Vagina (tissue), 2 donors: ENCODE results near the gene EPB41L2. TPM values are rescaled to one million over a fixed set of nuclear protein-coding genes. Genes with fewer than 3 reads are reported as not detected.

ENCODE experiments used
- DNase-seq, 2 donors: peaks; one replicate each; pipeline ENCODE4 v3.0.0-alpha.2; 2017; ENCODE audit errors: extremely low spot score in 2 of 2
- H3K27ac ChIP-seq: fragments of 200-600 bp; sonication (generic); one replicate; pipeline ENCODE4 v1.5.1; 2019
- H3K27me3 ChIP-seq: fragments of 200-600 bp; sonication (generic); one replicate; pipeline ENCODE4 v1.5.1; 2019
- H3K36me3 ChIP-seq, 2 donors: fragments of 200-600 bp; sonication (generic); one replicate each; pipeline ENCODE4 v1.5.1; 2017 to 2019
- H3K4me1 ChIP-seq: fragments of 200-600 bp; sonication (generic); one replicate; pipeline ENCODE4 v1.5.1; 2019
- H3K4me3 ChIP-seq, 2 donors: fragments of 200-600 bp; sonication (generic); 1 replicate in 1 of 2; 2 replicates in 1 of 2; pipeline ENCODE4 v1.5.1; 2016 to 2019
- H3K9me3 ChIP-seq: fragments of 200-600 bp; sonication (generic); one replicate; pipeline ENCODE4 v1.5.1; 2019
- CTCF ChIP-seq, 3 experiments: fragments of 450-650 bp in 2 of 3; fragments of 200-600 bp in 1 of 3; sonication (generic) in 1 of 3; IDR thresholded peaks; one replicate each; pipeline ENCODE4 v1.5.1; 2017 to 2019; ENCODE audit warnings: antibody characterized with exemption in 3 of 3, mild to moderate bottlenecking in 2 of 3, moderate library complexity in 2 of 3
- POLR2A ChIP-seq, 2 donors: fragments of 450-650 bp; IDR thresholded peaks; one replicate each; pipeline ENCODE4 v1.6.1; 2017; ENCODE audit warnings: antibody characterized with exemption in 2 of 2, mild to moderate bottlenecking in 2 of 2, moderate library complexity in 2 of 2
- POLR2AphosphoS5 ChIP-seq, 2 donors: sonication (generic); formaldehyde crosslinking; IDR thresholded peaks; one replicate each; pipeline ENCODE4 v1.9.0; 2017; ENCODE audit warnings: antibody characterized with exemption in 2 of 2, mild to moderate bottlenecking in 2 of 2, low read depth in 1 of 2; ENCODE audit not compliant: insufficient read depth in 1 of 2
- intact Hi-C: fragments of 100-400 bp; cut with DNase I; formaldehyde crosslinking; loops from one replicate; pipeline ENCODE4 v1.15.1; 2023
- total RNA-seq: library from RNA; depleted of rRNA; stranded (reverse); fragments of >200 nt; gene quantifications from one replicate; pipeline ENCODE4 v1.2.3, GENCODE V29; 2016

Gene EPB41L2
- total RNA-seq, 1 donor from 2014 or later: 96.7 TPM

- Histone ChIP-seq H3K36me3 (no peaks in the 10 kb centered on the region), H3K27ac (no peak overlapping the region), H3K4me3 (no peak overlapping the region), H3K27me3 (no peaks in the 10 kb centered on the region), H3K4me1 (no peaks in the 10 kb centered on the region), H3K9me3 (no peaks in the 10 kb centered on the region)
- no peak for DNase-seq
- intact Hi-C loops: no loop called here
- TF ChIP-seq CTCF (IDR thresholded peaks at IDR 0.05): peak in 2 of 3 experiments; percentile 21 to 34
- no peak for TF ChIP-seq POLR2AphosphoS5 (IDR thresholded peaks at IDR 0.05; ENCODE audit: insufficient read depth in 1 of 2, low read depth in 1 of 2)
- TF ChIP-seq POLR2A (IDR thresholded peaks at IDR 0.05): no peak
These were observed 219.3 kb downstream of the EPB41L2 start for GRCh38 chr6:130843575-130844320.

- H3K27me3 ChIP-seq: no peaks in the 10 kb centered on the region
- TF ChIP-seq POLR2A (IDR thresholded peaks at IDR 0.05) (no peak), POLR2AphosphoS5 (IDR thresholded peaks at IDR 0.05; ENCODE audit: insufficient read depth in 1 of 2, low read depth in 1 of 2) (no peak), CTCF (IDR thresholded peaks at IDR 0.05) (no peak)
- H3K4me3 ChIP-seq: no peak overlapping the region
- no peaks in the 10 kb centered on the region for H3K9me3 ChIP-seq
- no peaks in the 10 kb centered on the region for H3K36me3 ChIP-seq
- intact Hi-C loops: no loop called here
- no peak overlapping the region for H3K27ac ChIP-seq
- no peaks in the 10 kb centered on the region for H3K4me1 ChIP-seq
- DNase-seq: no peak
These were observed 221.8 kb downstream of the EPB41L2 start for GRCh38 chr6:130841128-130841728.

- DNase-seq: no peak
- H3K27me3 ChIP-seq: no peaks in the 10 kb centered on the region
- TF ChIP-seq POLR2A (IDR thresholded peaks at IDR 0.05): no peak
- no peak for TF ChIP-seq CTCF (IDR thresholded peaks at IDR 0.05)
- no peak for TF ChIP-seq POLR2AphosphoS5 (IDR thresholded peaks at IDR 0.05; ENCODE audit: insufficient read depth in 1 of 2, low read depth in 1 of 2)
- no peak overlapping the region for H3K27ac ChIP-seq
- no peaks in the 10 kb centered on the region for H3K4me1 ChIP-seq
- H3K9me3 ChIP-seq: no peaks in the 10 kb centered on the region
- no peak overlapping the region for H3K4me3 ChIP-seq
- no peaks in the 10 kb centered on the region for H3K36me3 ChIP-seq
- intact Hi-C loops: no loop called here
These were observed 223.0 kb downstream of the EPB41L2 start for GRCh38 chr6:130840050-130840449.

GRCh38 chr6:130839379-130839778, 223.7 kb downstream of the EPB41L2 start:
- Histone ChIP-seq H3K9me3 (no peaks in the 10 kb centered on the region), H3K36me3 (no peaks in the 10 kb centered on the region), H3K27ac (no peak overlapping the region), H3K27me3 (no peaks in the 10 kb centered on the region), H3K4me3 (no peak overlapping the region), H3K4me1 (no peaks in the 10 kb centered on the region)
- intact Hi-C loops: no loop called here
- TF ChIP-seq POLR2AphosphoS5 (IDR thresholded peaks at IDR 0.05; ENCODE audit: insufficient read depth in 1 of 2, low read depth in 1 of 2): no peak
- TF ChIP-seq CTCF (IDR thresholded peaks at IDR 0.05): no peak
- TF ChIP-seq POLR2A (IDR thresholded peaks at IDR 0.05): no peak
- no peak for DNase-seq

GRCh38 chr6:130838951-130839350, 224.1 kb downstream of the EPB41L2 start:
- Histone ChIP-seq H3K36me3 (no peaks in the 10 kb centered on the region), H3K27ac (no peak overlapping the region), H3K27me3 (no peaks in the 10 kb centered on the region), H3K4me1 (no peaks in the 10 kb centered on the region), H3K4me3 (no peak overlapping the region), H3K9me3 (no peaks in the 10 kb centered on the region)
- TF ChIP-seq CTCF (IDR thresholded peaks at IDR 0.05) (no peak), POLR2AphosphoS5 (IDR thresholded peaks at IDR 0.05; ENCODE audit: insufficient read depth in 1 of 2, low read depth in 1 of 2) (no peak), POLR2A (IDR thresholded peaks at IDR 0.05) (no peak)
- intact Hi-C loops: no loop called here
- DNase-seq: no peak
